Upper lobe of left lung (tissue), 4 donors: ENCODE data around the gene MITF.

ENCODE experiments used
- POLR2AphosphoS5 ChIP-seq, 2 donors: sonication (generic); formaldehyde crosslinking; IDR thresholded peaks; one replicate each; pipeline ENCODE4 v1.5.1; 2017; ENCODE audit warnings: antibody characterized with exemption in 2 of 2
- TF ChIP-seq, protein P1 (sequence below), 6 experiments: fragments of 450-650 bp in 4 of 6; fragments of 200-600 bp in 2 of 6; sonication (generic) in 2 of 6; IDR thresholded peaks; one replicate each; pipeline ENCODE4 v1.5.1; 2016 to 2019; ENCODE audit warnings: antibody characterized with exemption in 6 of 6

- TF ChIP-seq, protein P1, sequence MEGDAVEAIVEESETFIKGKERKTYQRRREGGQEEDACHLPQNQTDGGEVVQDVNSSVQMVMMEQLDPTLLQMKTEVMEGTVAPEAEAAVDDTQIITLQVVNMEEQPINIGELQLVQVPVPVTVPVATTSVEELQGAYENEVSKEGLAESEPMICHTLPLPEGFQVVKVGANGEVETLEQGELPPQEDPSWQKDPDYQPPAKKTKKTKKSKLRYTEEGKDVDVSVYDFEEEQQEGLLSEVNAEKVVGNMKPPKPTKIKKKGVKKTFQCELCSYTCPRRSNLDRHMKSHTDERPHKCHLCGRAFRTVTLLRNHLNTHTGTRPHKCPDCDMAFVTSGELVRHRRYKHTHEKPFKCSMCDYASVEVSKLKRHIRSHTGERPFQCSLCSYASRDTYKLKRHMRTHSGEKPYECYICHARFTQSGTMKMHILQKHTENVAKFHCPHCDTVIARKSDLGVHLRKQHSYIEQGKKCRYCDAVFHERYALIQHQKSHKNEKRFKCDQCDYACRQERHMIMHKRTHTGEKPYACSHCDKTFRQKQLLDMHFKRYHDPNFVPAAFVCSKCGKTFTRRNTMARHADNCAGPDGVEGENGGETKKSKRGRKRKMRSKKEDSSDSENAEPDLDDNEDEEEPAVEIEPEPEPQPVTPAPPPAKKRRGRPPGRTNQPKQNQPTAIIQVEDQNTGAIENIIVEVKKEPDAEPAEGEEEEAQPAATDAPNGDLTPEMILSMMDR (IDR thresholded peaks at IDR 0.05): no peak
- TF ChIP-seq POLR2AphosphoS5 (IDR thresholded peaks at IDR 0.05): no peak
Measured at GRCh38 chr3:69698728-69699127, 40.5 kb upstream of the MITF start.
